Stimulated activated CD8-positive, alpha-beta memory T cell treated with anti-CD3 and anti-CD28 coated beads, Interleukin-7, amount 100 ng/mL, for 1 hour (primary cell): ENCODE results near the gene PLEKHH2.
"Not testable (repeated sequence)": the region's sequence is repeated elsewhere in the genome, so short reads cannot be mapped to it uniquely, and the experiment has no call there.

Experiments used
- DNase-seq, 2 donors: peaks; one replicate each; pipeline ENCODE4 v3.0.0-alpha.2; 2020; ENCODE audit warnings: low read depth in 2 of 2

The PLEKHH2 gene

DNA sequence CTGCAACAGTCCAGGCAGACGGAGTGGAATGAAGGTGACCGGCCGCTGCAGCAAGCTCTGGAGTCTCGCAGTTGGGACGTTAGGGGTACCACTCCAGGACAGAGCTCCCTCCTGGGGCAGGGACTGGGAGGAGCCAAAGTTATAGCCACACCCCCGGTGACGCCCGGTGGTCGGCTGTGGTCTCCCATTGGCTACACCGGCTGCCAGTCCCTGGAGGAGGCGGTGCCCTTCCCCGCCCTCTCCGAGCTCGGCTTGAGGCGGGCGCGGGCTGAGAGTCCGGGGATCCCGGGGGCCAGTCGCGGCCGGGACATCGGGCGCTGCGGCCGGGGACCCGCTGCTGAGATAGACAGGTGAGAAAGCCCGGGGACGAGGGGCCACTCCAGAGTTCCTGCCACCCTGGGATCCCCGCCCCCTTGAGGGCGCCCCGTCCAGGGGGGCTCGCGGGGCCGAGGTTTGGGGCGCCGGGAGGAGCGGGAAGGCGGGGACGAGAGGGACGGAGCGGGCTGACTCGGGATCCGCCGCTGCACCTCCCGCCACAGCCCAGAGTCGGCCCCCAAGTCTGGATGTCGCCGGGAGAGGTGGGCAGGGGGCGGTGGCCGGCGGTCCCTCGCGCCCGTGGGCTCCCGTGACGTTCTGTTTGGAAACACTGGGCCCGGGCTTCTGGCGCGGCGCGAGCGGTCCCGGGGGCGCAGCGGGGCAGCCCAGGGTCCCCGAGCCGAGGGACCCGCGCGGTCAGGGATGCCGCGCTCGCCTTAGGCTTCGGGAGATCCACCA, at the start of gene PLEKHH2:
Gene PLEKHH2, plus strand, starts transcription at position 231 of the 774 bp plus-strand sequence. CDS start 7,414 bp downstream, outside the sequence.
- DNase-seq: peak; percentile 73 to 78

DNA sequence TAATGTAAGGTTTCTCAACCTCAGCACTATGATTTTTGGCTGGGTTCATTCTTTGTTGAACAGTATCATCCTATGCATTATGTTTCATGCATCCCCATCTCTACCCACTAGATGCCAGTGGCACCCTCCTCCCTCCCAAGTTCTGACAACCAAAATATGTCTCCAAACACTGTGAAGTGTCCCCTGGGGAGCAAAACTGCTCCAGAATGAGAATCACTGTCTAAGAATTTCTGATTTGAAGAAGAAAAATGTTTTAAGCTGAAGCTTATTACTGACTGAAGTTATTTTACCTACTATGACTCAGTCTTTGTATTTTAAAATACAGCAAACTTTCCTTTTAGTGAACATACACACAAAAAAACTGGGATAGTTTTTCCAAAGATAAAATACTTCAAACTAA, 44.6 kb upstream of the PLEKHH2 start:
- DNase-seq: no peak

DNA sequence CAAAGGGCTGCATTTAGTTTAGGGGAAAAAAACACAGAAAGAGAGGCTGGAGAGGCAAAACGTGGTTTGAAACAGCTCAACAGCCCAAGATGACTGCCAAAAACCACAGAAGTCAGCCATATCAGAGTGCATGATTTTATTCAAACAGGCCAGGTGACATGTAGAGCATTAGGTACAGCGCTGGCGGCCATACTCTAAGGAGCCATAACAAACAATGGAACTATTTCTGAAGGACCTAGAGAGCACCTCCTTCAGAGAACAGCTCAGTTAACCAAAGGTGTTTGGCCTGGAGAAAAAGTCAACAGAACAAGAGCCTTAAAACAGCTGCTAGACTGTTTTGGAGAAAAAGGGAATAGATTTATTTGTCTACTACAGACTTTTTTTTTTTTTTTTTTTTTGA, 43.8 kb upstream of the PLEKHH2 start:
- no peak for DNase-seq

- no peak for DNase-seq
Observed at GRCh38 chr2:43594875-43595274, 42.2 kb upstream of the PLEKHH2 start.

DNA sequence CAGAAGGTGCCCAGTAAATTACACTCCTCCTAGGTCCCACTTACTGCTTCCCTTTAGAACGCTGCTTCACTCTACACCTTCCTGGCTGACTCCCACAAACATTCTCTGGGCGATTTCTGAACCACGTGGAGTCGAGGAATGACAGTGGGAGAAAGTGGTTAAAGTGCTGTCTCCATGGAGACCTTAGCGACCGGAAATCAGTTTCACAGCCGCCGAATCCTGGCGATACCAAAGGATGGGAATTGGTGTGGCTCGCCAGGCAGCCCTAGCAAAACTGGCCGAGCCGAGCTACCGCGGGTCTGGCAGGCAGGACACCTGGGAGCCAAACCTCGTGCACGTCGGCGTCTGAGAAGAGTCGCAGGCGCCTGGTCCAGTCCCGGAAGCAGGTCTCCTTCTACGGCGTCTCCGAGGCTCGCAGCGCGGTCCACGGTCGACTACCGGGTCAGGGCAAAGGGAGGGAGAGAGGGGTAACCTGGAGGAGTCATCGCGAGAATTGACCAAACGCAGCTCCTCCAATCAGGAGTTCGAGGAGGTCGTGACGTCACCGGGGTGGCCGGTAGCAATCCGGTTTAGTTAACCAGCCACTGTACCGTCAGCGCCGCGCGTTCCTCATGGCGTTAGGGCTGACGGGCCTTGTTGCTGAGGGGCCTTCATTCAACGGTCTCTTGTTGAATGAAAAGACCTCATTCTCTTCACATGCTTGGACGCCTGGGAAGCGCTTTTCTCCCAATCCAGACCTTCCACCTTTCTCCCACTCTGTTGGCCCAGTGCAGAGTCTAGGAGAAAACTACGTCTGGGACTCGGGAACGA, 41.3 kb upstream of the PLEKHH2 start, which contains the start of gene THADA:
Gene THADA, minus strand, starts transcription at position 436 of the 810 bp plus-strand sequence. CDS start 3,646 bp downstream, outside the sequence.
- DNase-seq: peak; percentile 93

- not testable (repeated sequence) for DNase-seq
Observed at GRCh38 chr2:43600596-43600995, 36.5 kb upstream of the PLEKHH2 start.

GRCh38 chr2:43604674-43605073, 32.4 kb upstream of the PLEKHH2 start:
- no peak for DNase-seq

DNA sequence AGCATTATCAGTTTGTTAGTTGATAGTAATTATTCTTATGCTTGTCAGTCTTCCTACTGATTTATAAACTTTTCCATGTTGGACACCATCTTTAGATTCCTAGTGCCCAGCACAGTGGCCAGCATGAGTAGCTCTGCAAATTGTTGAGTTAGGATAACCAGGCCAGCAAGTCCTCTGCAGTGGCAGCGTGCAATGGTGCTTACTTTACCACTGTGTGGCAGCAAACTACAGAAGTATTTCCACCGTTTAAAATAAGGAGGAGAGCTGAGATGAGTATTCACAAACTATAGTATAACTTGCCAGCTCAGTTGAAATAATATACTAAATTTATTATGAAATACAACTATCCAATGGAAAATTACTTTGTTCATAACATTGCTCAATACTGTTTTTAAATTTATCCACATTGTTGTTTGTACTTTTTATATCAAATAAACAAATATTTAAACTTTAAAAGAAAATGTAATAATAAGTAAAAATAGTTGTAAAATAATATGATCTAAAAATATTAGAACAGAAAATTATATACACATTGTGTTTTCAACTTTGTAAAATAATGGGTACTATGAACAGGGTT, 31.9 kb upstream of the PLEKHH2 start:
- DNase-seq: no peak

DNA sequence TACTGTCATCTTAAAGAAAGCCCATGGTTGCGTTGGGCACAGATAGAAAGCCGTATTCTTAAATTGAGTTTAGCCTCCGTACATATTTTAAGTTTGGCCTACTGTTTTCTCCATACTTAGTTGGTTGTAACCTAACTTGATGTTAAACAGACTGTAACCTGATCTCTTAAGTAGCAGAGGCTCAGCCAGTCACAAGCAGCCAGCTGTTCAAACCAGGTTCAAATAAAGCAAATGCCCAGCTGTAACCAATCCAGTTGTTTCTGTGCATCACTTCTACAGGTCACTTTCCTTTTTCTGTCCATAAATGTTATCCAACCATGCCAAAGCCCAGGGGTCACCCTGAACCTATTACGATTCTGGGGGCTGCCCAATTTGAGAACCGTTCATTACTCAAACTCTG, 31.2 kb upstream of the PLEKHH2 start:
- DNase-seq: no peak

- no peak for DNase-seq
Observed at GRCh38 chr2:43609290-43609918, 27.7 kb upstream of the PLEKHH2 start.

DNA sequence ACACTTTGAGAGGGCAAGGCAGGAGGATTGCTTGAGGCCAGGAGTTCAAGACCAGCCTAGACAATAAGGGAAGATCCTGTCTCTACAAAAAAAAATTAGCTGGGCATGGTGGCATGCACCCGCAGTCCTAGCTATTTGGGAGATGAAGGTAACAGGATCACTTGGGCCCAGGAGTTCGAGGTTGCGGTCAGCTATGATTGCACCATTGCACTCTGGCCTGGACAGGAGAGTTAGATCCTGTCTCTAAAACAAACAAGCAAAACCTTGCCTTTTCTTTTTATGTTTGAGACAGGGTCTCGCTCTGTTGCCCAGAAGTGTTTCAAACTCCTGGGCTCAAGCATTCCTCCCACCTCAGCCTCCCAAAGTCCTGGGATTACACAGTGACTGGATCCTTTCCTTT, 26.7 kb upstream of the PLEKHH2 start:
- DNase-seq: no peak

DNA sequence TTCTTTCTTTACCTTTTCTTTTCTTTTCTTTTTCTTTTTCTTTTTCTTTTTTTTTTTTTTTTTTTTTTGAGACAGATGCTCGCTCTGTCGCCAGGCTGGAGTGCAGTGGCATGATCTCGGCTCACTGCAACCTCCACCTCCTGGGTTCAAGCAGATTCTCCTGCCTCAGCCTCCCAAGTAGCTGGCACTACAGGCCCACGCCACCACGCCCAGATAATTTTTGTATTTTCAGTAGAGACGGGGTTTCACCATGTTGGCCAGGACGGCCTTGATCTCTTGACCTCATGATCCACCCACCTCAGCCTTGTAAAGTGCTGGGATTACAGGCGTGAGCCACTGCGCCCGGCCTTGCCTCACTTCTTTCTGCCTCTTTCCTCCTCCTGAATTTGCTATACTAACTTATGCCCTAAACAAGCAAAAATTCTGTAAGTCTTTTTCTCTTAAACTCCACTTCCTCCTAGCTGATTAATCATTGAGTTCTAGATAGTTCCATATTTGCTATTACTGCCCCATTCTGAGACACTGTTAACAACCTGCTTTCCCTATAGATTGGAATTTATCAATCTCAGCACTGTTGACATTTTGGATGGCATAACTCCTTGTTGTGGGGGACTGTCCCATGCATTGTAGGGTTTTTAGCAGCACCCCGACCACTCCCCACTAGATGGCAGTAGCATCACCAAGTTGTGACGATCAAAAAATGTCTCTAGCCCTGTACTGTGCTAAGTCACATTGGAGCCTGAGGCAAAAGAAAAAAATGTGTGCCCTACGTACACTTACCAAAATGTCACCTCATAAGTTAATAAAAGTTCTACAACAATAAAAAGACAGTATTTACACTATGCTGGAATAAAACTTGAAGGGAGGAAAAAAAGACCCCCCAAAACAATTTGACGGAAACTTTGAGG, 24.8 kb upstream of the PLEKHH2 start:
- DNase-seq: peak; percentile 37 to 45

DNA sequence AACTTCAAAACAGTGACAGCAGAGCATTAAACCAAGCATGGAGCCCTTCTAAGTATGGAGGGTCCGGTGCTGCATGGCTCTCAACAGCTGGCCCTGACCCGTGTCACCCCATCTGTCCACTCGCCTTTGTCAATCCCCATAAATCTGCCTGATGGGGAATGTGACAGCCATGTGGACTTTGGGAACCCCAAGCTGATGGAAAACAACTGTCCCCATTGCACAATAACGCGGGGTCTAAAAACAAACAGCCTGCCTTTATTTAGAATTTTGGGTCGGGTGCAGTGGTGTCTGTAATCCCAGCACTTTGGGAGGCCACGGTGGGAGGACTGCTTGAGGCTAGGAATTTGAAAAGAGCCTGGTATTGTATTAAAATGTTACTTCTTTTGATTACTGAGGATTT, 24.1 kb upstream of the PLEKHH2 start:
- no peak for DNase-seq

DNA sequence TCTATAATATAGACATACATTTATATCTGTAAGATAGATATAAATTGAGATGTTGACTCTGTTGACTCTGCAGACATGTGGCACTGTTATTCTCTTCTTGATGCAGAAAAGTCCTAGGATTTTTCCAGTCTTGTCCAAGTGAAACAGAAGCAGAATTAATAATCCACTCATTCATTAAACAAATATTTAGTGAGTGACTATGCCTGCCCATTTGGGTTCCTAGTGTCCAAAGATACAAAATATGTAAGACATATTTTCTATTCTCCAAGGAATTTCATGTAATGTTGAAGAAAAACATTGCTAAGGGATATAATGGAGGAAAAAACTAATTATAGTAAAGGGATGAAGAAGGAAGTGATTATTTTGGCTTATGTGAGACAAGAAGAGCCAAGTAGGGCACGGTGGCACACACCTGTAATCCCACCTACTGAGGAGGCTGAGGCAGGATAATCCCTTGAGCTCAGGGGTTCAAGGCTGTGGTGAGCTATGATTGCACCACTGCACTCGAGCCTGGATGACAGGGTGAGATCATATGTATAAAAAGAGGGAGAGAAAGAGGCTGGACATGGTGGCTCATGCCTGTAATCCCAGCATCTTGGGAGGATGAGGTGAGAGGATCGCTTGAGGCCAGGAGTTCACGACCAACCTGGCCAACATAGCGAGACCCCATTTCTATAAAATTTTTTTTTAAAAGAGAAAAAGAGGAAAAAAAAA, 19.9 kb upstream of the PLEKHH2 start:
- no peak for DNase-seq

GRCh38 chr2:43619511-43619910, 17.5 kb upstream of the PLEKHH2 start:
- no peak for DNase-seq

GRCh38 chr2:43622931-43623451, 14.1 kb upstream of the PLEKHH2 start:
- DNase-seq: no peak

DNA sequence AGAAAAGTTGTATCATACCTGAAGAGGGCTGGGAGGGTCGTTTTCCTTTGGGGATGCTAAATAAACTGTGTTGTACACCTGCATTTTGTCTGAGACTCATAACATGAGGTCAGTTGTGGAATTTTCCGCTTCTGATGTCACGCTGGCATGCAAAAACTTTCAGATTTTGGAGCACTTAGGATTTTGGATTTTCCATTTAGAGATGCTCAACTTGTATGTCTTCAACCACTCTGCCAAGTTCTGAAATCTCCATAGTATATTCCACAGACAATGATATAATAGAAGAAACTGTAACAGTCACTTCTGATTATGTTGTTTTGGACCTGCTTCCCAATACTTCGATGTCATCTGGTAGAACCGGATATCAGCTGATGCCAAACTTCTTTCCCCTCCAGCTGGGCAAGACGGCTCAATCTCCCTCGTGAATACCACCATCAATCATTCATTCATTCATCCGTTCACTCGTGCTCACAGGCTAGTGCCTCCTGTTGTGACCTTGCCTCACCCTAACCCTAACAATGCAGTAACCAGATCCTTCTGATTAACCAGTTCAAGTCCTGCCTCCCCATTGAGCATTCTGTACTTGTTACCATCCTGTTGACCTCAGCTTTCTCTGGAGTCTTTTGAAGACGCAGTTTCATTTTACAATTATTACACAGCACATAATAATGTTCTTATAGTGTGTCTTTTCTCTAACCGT, 5.3 kb upstream of the PLEKHH2 start:
- no peak for DNase-seq

DNA sequence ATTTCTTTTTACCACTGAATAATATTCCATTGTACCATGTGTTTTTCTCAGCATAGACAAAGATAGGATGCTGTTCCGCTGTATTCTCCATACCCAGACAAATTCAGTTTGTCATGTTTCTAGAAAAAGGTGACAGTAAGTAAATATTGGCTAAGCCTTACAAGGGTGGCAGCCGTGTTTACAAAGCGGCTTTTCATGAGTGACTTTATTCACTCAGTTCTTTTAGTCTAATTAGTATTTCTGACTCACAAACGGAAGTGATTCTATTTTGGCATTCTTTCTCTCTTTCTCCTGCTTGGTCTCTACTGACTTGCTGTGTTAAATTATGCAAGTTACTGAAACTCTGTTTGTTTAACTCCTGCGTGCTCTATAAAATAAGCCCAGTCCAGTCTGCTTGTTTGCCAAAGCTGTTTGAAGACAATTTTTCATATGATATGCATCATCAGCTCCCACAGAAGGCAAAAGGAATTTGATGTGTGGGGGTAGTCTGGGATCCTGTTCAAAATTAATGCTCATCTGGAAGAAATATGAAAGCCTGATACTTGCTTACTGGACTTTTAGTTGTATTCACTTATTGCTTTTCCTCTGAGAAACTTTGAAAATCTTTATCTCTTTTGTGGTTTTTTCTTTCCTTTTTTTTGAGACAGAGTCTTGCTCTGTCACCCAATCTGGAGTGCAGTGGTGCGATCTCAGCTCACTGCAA, 2.3 kb upstream of the PLEKHH2 start:
- DNase-seq: no peak

- DNase-seq: not testable (repeated sequence)
Observed at GRCh38 chr2:43636153-43636552, 907 bp upstream of the PLEKHH2 start.
